GM12892 (cell line): ENCODE data around the gene LILRB4.

ENCODE experiments used
- POLR2A ChIP-seq: IDR thresholded peaks from 2 replicates; pipeline ENCODE4 v1.6.1; 2011; ENCODE audit warnings: low read depth, low read length, control low read depth
- POLR2AphosphoS5 ChIP-seq: IDR thresholded peaks from 2 replicates; pipeline ENCODE4 v1.6.1; 2011; ENCODE audit warnings: low read depth, low read length, control low read depth
- TAF1 ChIP-seq: IDR thresholded peaks from 2 replicates; pipeline ENCODE4 v1.6.1; 2011; ENCODE audit warnings: low read depth, mild to moderate bottlenecking, control low read depth, low read length, borderline replicate concordance

DNA sequence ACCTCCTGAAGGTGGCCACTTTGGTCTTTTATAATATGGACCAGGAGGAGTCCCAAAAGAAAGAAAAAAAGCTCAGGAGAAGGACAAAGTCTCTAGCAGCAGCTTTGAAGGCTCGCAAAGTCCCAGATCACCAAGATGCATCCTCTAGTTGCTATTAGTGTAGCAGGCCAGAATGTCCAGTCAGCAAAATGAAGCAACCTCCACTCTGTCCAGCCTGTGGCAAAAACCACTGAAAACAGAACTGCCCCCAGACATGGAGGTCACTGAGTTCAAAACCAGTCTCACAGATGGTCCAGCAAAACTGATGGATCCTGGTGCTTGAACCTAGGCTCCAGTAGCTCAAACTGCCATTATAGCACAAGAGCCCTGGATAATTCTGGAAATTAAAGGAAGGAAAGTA lies 10.4 kb downstream of the LILRB4 start:
- TF ChIP-seq POLR2AphosphoS5: no peak
- no peak for TF ChIP-seq TAF1
- no peak for TF ChIP-seq POLR2A
